H1 (cell line): ENCODE results near the gene IFNAR2. TPM values are rescaled to one million over a fixed set of nuclear protein-coding genes. Genes with fewer than 3 reads are reported as not detected.
A peak's percentile ranks its signal among the peaks of the same experiment; 100 is the strongest.

ENCODE experiments used
- CTCF ChIA-PET: fragments of 300-600 bp; sonication (Branson Sonifier 250); formaldehyde crosslinking; loops from one replicate; lab custom pipeline; 2021; ENCODE audit not compliant: partially characterized antibody; lab: Charles Lee
- POLR2A ChIA-PET: fragments of 300-600 bp; sonication (Branson Sonifier 250); formaldehyde crosslinking; loops from one replicate; lab custom pipeline; 2021; ENCODE audit warnings: inconsistent platforms; ENCODE audit not compliant: partially characterized antibody; lab: Charles Lee
- DNase-seq, 2 experiments: peaks; one replicate each; pipeline versions ENCODE4 v3.0.0 to v3.0.0-alpha.2; 2010 to 2022; ENCODE audit warnings: low spot score in 2 of 2, low read depth in 1 of 2, mixed read lengths in 1 of 2
- FAIRE-seq: peaks from 2 replicates; lab custom pipeline; 2011; peaks lifted over from hg19 to GRCh38; lab: Jason Lieb, UNC
- H2AFZ ChIP-seq: 2 replicates; pipeline ENCODE4 v1.8.1; 2012; ENCODE audit warnings: low read length, inconsistent platforms
- H2AK5ac ChIP-seq: 2 replicates; pipeline ENCODE4 v1.6.1; 2013; ENCODE audit warnings: low read depth, low read length
- H2BK120ac ChIP-seq: replicated peaks from 2 replicates; pipeline ENCODE3; 2013; ENCODE audit warnings: low read depth, low read length, inconsistent platforms
- H2BK12ac ChIP-seq: 2 replicates; pipeline ENCODE4 v1.6.1; 2013; ENCODE audit warnings: low read depth, low read length
- H2BK15ac ChIP-seq: 2 replicates; pipeline ENCODE4 v1.6.1; 2013; ENCODE audit warnings: low read length
- H2BK20ac ChIP-seq: 2 replicates; pipeline ENCODE4 v1.6.1; 2013; ENCODE audit warnings: low read length
- H2BK5ac ChIP-seq: 2 replicates; pipeline ENCODE4 v1.6.1; 2013; ENCODE audit warnings: low read depth, low read length
- H3K14ac ChIP-seq: 2 replicates; pipeline ENCODE4 v1.6.1; 2013; ENCODE audit warnings: inconsistent platforms; ENCODE audit not compliant: insufficient read length
- H3K18ac ChIP-seq: 2 replicates; pipeline ENCODE4 v1.6.1; 2013; ENCODE audit warnings: low read length; ENCODE audit errors: extremely low read depth
- H3K23ac ChIP-seq: 2 replicates; pipeline ENCODE4 v1.6.1; 2013; ENCODE audit warnings: inconsistent platforms; ENCODE audit not compliant: insufficient read length
- H3K23me2 ChIP-seq: 2 replicates; pipeline ENCODE4 v1.6.1; 2013; ENCODE audit warnings: low read depth, low read length
- H3K27ac ChIP-seq: 2 replicates; pipeline ENCODE4 v1.6.1; 2011; ENCODE audit warnings: low read depth, low read length, inconsistent platforms
- H3K27me3 ChIP-seq, 4 experiments: replicated peaks in 1 of 4; 1 replicate in 1 of 4; 2 replicates in 3 of 4; pipeline versions ENCODE4 v1.6.1 to v1.8.1; 2011 to 2013; ENCODE audit warnings: low read length in 3 of 4, mild to moderate bottlenecking in 3 of 4, inconsistent platforms in 2 of 4, mixed read lengths in 2 of 4, moderate library complexity in 1 of 4; ENCODE audit not compliant: control insufficient read depth in 3 of 4, insufficient read depth in 3 of 4; ENCODE audit errors: extremely low read depth in 1 of 4
- H3K36me3 ChIP-seq, 4 experiments: 2 replicates each; pipeline versions ENCODE4 v1.6.1 to v1.8.1; 2011 to 2013; ENCODE audit warnings: mild to moderate bottlenecking in 4 of 4, low read length in 3 of 4, moderate library complexity in 2 of 4, control low read depth in 1 of 4, inconsistent platforms in 1 of 4; ENCODE audit not compliant: insufficient read depth in 4 of 4, control insufficient read depth in 2 of 4
- H3K4ac ChIP-seq: replicated peaks from 2 replicates; pipeline ENCODE3; 2013; ENCODE audit warnings: low read length, low read depth, mixed read lengths, inconsistent platforms; ENCODE audit not compliant: insufficient read length
- H3K4me1 ChIP-seq, 4 experiments: replicated peaks in 1 of 4; 1 replicate in 1 of 4; 2 replicates in 3 of 4; pipeline versions ENCODE4 v1.6.1 to v1.8.1; 2011 to 2013; ENCODE audit warnings: low read length in 3 of 4, inconsistent platforms in 2 of 4, mixed read lengths in 1 of 4; ENCODE audit not compliant: insufficient read depth in 4 of 4, control insufficient read depth in 3 of 4
- H3K4me2 ChIP-seq, 2 experiments: 2 replicates each; pipeline versions ENCODE4 v1.6.1 to v1.8.1; 2011 to 2013; ENCODE audit warnings: low read depth in 2 of 2, low read length in 2 of 2, control low read depth in 1 of 2, inconsistent platforms in 1 of 2, mild to moderate bottlenecking in 1 of 2; ENCODE audit not compliant: insufficient read depth in 1 of 2
- H3K4me3 ChIP-seq, 4 experiments: fragments of 200-600, 300-600 bp in 1 of 4; sonication (generic), shearing (Covaris generic), sonication (Bioruptor Twin) in 1 of 4; 2 replicates each; pipeline versions ENCODE4 v1.5.1 to v1.8.1; 2011 to 2016; ENCODE audit warnings: low read length in 4 of 4, low read depth in 3 of 4, control low read depth in 2 of 4, inconsistent platforms in 2 of 4, mild to moderate bottlenecking in 2 of 4, mixed read lengths in 1 of 4, moderate library complexity in 1 of 4; ENCODE audit not compliant: insufficient read depth in 2 of 4; ENCODE audit errors: extremely low read depth in 1 of 4
- H3K56ac ChIP-seq: replicated peaks from 2 replicates; pipeline ENCODE3; 2013; ENCODE audit warnings: low read depth, mild to moderate bottlenecking, mixed read lengths, low read length, inconsistent platforms; ENCODE audit not compliant: insufficient read length
- H3K79me1 ChIP-seq: 2 replicates; pipeline ENCODE4 v1.6.1; 2013; ENCODE audit warnings: low read depth, low read length, control low read depth
- H3K79me2 ChIP-seq, 2 experiments: 2 replicates each; pipeline versions ENCODE4 v1.6.1 to v1.8.1; 2012 to 2013; ENCODE audit warnings: low read length in 2 of 2, mild to moderate bottlenecking in 2 of 2, inconsistent platforms in 1 of 2; ENCODE audit not compliant: insufficient read depth in 2 of 2, control insufficient read depth in 1 of 2
- H3K9ac ChIP-seq, 4 experiments: replicated peaks in 1 of 4; 1 replicate in 1 of 4; 2 replicates in 3 of 4; pipeline versions ENCODE4 v1.6.1 to v1.8.1; 2011 to 2013; ENCODE audit warnings: low read depth in 3 of 4, low read length in 3 of 4, control low read depth in 2 of 4, mild to moderate bottlenecking in 2 of 4, moderate library complexity in 2 of 4, inconsistent platforms in 1 of 4; ENCODE audit errors: extremely low read depth in 1 of 4
- H3K9me3 ChIP-seq, 2 experiments: 2 replicates each; pipeline versions ENCODE4 v1.6.1 to v1.8.1; 2012 to 2013; ENCODE audit warnings: mild to moderate bottlenecking in 2 of 2, moderate library complexity in 2 of 2, control low read depth in 1 of 2, inconsistent platforms in 1 of 2, low read depth in 1 of 2, low read length in 1 of 2, mixed read lengths in 1 of 2; ENCODE audit not compliant: insufficient read depth in 2 of 2
- H4K20me1 ChIP-seq, 2 experiments: replicated peaks in 1 of 2; 2 replicates each; pipeline versions ENCODE3 to v1.8.1; 2011 to 2013; ENCODE audit warnings: inconsistent platforms in 2 of 2, low read length in 2 of 2, mild to moderate bottlenecking in 1 of 2; ENCODE audit not compliant: insufficient read depth in 2 of 2, control insufficient read depth in 1 of 2
- H4K5ac ChIP-seq: 2 replicates; pipeline ENCODE4 v1.6.1; 2013; ENCODE audit warnings: low read length, low read depth, mixed read lengths, inconsistent platforms; ENCODE audit not compliant: insufficient read length
- H4K8ac ChIP-seq: 2 replicates; pipeline ENCODE4 v1.8.0; 2013; ENCODE audit warnings: mild to moderate bottlenecking, moderate library complexity, low read length, inconsistent platforms; ENCODE audit not compliant: insufficient read depth; ENCODE audit errors: extremely low read depth
- H4K91ac ChIP-seq: replicated peaks from 2 replicates; pipeline ENCODE3; 2013; ENCODE audit warnings: low read length, mixed read lengths, inconsistent platforms; ENCODE audit not compliant: insufficient read length
- BACH1 ChIP-seq: IDR thresholded peaks from 2 replicates; pipeline ENCODE4 v1.6.1; 2012; ENCODE audit warnings: low read length, improper control_type of control experiment
- EP300 ChIP-seq, 2 experiments: IDR thresholded peaks; 1 replicate in 1 of 2; 2 replicates in 1 of 2; pipeline ENCODE4 v1.6.1; 2011 to 2012; ENCODE audit warnings: low read depth in 2 of 2, low read length in 2 of 2, mild to moderate bottlenecking in 2 of 2, borderline replicate concordance in 1 of 2, inconsistent platforms in 1 of 2, moderate library complexity in 1 of 2
- JUN ChIP-seq: IDR thresholded peaks from 2 replicates; pipeline ENCODE4 v1.6.1; 2011; ENCODE audit warnings: low read depth, mild to moderate bottlenecking, improper control_type of control experiment, low read length
- WGBS, 2 experiments: shearing (Covaris generic) in 1 of 2; methylation state at CpG; one replicate each; pipeline versions ENCODE4 v1.1.6 to v1.1.7; 2013 to 2015; ENCODE audit warnings: low lambda C conversion rate in 2 of 2, mixed read lengths in 2 of 2, inconsistent platforms in 1 of 2, low coverage in 1 of 2, missing lambda C conversion rate in 1 of 2; ENCODE audit not compliant: insufficient replicate concordance in 2 of 2, insufficient coverage in 1 of 2, insufficient read length in 1 of 2; ENCODE audit errors: extremely low coverage in 1 of 2, missing lambda C conversion rate in 1 of 2; 5-methylcytosine and 5-hydroxymethylcytosine counted together
- polyA plus RNA-seq, 7 experiments: library from polyadenylated mRNA; depleted of rRNA in 3 of 7; stranded (reverse) in 5 of 7; unstranded in 2 of 7; fragments of >200 nt in 5 of 7; fragments of 200-250 nt in 2 of 7; gene quantifications; 1 replicate in 5 of 7; 2 replicates in 1 of 7; 4 replicates in 1 of 7; pipeline versions ENCODE4 v1.2.1 to v1.2.3, GENCODE V29; 2011 to 2013; ENCODE audit warnings: missing spikeins in 2 of 7, mixed read lengths in 2 of 7
- total RNA-seq: library from RNA; stranded (reverse); fragmentation: NEBNext Ultra II Directional; extraction: Animal tissue kit (Norgen Biotek cat#: 25700); gene quantifications from 2 replicates; pipeline ENCODE4 v1.2.1, GENCODE V29; 2021
- TF ChIP-seq, protein P1 (sequence below): IDR thresholded peaks from 2 replicates; pipeline ENCODE4 v1.6.1; 2012; ENCODE audit warnings: low read length, inconsistent platforms
- TF ChIP-seq, protein P2 (sequence below): IDR thresholded peaks from 2 replicates; pipeline ENCODE4 v1.6.1; 2012; ENCODE audit warnings: inconsistent platforms
- TF ChIP-seq, protein P3 (sequence below), 3 experiments: IDR thresholded peaks; 1 replicate in 2 of 3; 2 replicates in 1 of 3; pipeline versions ENCODE4 v1.5.1 to v1.6.1; 2011; ENCODE audit warnings: low read length in 3 of 3, mild to moderate bottlenecking in 3 of 3, inconsistent platforms in 2 of 3, low read depth in 1 of 3, moderate library complexity in 1 of 3; ENCODE audit not compliant: insufficient read depth in 1 of 3; ENCODE audit errors: control extremely low read depth in 1 of 3

IFNAR2 gene
- total and polyA plus RNA-seq, 2 of the 8 experiments (the other 6 are each of a cell fraction or from before 2014, with no cell fraction given), result 12.2 to 16.1 TPM

- H3K27ac ChIP-seq, result no peak overlapping the region
- H3K9ac ChIP-seq, result no peak overlapping the region
- peaks cover 0 to 2% of the 10 kb centered on the region in 2 experiments for H4K20me1 ChIP-seq
- peaks cover 2% of the 10 kb centered on the region; the same call in 1 of the 2 replicates for H3K23me2 ChIP-seq
- H3K79me1 ChIP-seq, result no peaks in the 10 kb centered on the region
- no peak overlapping the region for H3K4me3 ChIP-seq
- H3K9me3 ChIP-seq, result no peaks in the 10 kb centered on the region
- no peak overlapping the region for H3K4me2 ChIP-seq
- H2AFZ ChIP-seq, result no peak overlapping the region
- POLR2A ChIA-PET, result interaction anchor here (0.9 to 1.0 kb wide), 2 partner anchors 162 to 245 kb away, joined by 5 to 9 read pairs; no protein-coding TSS in a partner anchor
- H2BK15ac ChIP-seq, result no peak overlapping the region
- H2BK12ac ChIP-seq, result no peak overlapping the region
- WGBS, 2 experiments, result 34% methylated on average over 8 of the region's 8 CpGs; no CpG with 5 or more reads in 1 of the 2 experiments
- H3K56ac ChIP-seq, result no peak overlapping the region
- H3K14ac ChIP-seq, result no peak overlapping the region
- no peak overlapping the region for H2BK120ac ChIP-seq
- no peaks in the 10 kb centered on the region for H3K36me3 ChIP-seq
- no peak overlapping the region for H3K18ac ChIP-seq
- FAIRE-seq (no peak), DNase-seq (peak in 1 of 2 experiments; percentile 71)
- peaks cover 0 to 8% (median 2%) of the 10 kb centered on the region in 4 experiments; a peak in 4 of 7 replicates for H3K4me1 ChIP-seq
- H4K91ac ChIP-seq, result no peak overlapping the region
- H2BK5ac ChIP-seq, result no peak overlapping the region
- CTCF ChIA-PET, result interaction anchor here (0.6 to 2.6 kb wide), 20 partner anchors 15 to 249 kb away, joined by 3 to 13 read pairs (median 3); partner anchors contain the start of gene IL10RB
- no peaks in the 10 kb centered on the region; a peak in 1 of 7 replicates for H3K27me3 ChIP-seq
- no peak overlapping the region for H2AK5ac ChIP-seq
- H2BK20ac ChIP-seq, result no peak overlapping the region
- no peak overlapping the region for H3K23ac ChIP-seq
- H4K5ac ChIP-seq, result no peak overlapping the region
- H4K8ac ChIP-seq, result no peak overlapping the region
- H3K79me2 ChIP-seq, result no peaks in the 10 kb centered on the region
- H3K4ac ChIP-seq, result no peak overlapping the region
- TF ChIP-seq, protein P1, sequence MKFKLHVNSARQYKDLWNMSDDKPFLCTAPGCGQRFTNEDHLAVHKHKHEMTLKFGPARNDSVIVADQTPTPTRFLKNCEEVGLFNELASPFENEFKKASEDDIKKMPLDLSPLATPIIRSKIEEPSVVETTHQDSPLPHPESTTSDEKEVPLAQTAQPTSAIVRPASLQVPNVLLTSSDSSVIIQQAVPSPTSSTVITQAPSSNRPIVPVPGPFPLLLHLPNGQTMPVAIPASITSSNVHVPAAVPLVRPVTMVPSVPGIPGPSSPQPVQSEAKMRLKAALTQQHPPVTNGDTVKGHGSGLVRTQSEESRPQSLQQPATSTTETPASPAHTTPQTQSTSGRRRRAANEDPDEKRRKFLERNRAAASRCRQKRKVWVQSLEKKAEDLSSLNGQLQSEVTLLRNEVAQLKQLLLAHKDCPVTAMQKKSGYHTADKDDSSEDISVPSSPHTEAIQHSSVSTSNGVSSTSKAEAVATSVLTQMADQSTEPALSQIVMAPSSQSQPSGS, result 0 out of 2 replicates have a peak, but pooled peaks have one; percentile 54
- TF ChIP-seq EP300 (IDR thresholded peaks at IDR 0.05; ENCODE audit: borderline replicate concordance in 1 of 2, low read depth in 2 of 2, low read length in 2 of 2), result no peak
- 0 out of 2 replicates have a peak, but pooled peaks have one; percentile 8 for TF ChIP-seq JUN
- peak; percentile 70 for TF ChIP-seq BACH1
- TF ChIP-seq, protein P2, sequence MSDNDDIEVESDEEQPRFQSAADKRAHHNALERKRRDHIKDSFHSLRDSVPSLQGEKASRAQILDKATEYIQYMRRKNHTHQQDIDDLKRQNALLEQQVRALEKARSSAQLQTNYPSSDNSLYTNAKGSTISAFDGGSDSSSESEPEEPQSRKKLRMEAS, result no peak
- TF ChIP-seq, protein P3, sequence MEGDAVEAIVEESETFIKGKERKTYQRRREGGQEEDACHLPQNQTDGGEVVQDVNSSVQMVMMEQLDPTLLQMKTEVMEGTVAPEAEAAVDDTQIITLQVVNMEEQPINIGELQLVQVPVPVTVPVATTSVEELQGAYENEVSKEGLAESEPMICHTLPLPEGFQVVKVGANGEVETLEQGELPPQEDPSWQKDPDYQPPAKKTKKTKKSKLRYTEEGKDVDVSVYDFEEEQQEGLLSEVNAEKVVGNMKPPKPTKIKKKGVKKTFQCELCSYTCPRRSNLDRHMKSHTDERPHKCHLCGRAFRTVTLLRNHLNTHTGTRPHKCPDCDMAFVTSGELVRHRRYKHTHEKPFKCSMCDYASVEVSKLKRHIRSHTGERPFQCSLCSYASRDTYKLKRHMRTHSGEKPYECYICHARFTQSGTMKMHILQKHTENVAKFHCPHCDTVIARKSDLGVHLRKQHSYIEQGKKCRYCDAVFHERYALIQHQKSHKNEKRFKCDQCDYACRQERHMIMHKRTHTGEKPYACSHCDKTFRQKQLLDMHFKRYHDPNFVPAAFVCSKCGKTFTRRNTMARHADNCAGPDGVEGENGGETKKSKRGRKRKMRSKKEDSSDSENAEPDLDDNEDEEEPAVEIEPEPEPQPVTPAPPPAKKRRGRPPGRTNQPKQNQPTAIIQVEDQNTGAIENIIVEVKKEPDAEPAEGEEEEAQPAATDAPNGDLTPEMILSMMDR (IDR thresholded peaks at IDR 0.05; ENCODE audit: control extremely low read depth in 1 of 3, insufficient read depth in 1 of 3, low read depth in 1 of 3, low read length in 3 of 3), result peak in 2 of 3 experiments; percentile 73 to 82; a peak in 3 of 4 replicates
Measured at GRCh38 chr21:33199516-33200217, 30.1 kb upstream of the IFNAR2 start.
